NT2/D1 (cell line): ENCODE measurements around the gene SMPD4.

Experiments used
- SUZ12 ChIP-seq: IDR thresholded peaks from 2 replicates; pipeline ENCODE4 v1.6.1; 2011; ENCODE audit not compliant: insufficient read length, insufficient read depth; ENCODE audit errors: extremely low read depth
- YY1 ChIP-seq: IDR thresholded peaks from 2 replicates; pipeline ENCODE4 v1.6.1; 2011; ENCODE audit not compliant: insufficient read length, insufficient read depth
- ZNF274 ChIP-seq: IDR thresholded peaks from 2 replicates; pipeline ENCODE4 v1.6.1; 2011; ENCODE audit warnings: mild to moderate bottlenecking, low read depth, low read length

GRCh38 chr2:130169896-130170295 is 11.5 kb downstream of the SMPD4 start:
- no peak for TF ChIP-seq YY1
- no peak for TF ChIP-seq ZNF274
- TF ChIP-seq SUZ12, result no peak
